ENCODE results near the gene RHBDL1.
"Not testable (repeated sequence)": the region's sequence is repeated elsewhere in the genome, so short reads cannot be mapped to it uniquely, and the experiment has no call there.

Gene RHBDL1

DNA sequence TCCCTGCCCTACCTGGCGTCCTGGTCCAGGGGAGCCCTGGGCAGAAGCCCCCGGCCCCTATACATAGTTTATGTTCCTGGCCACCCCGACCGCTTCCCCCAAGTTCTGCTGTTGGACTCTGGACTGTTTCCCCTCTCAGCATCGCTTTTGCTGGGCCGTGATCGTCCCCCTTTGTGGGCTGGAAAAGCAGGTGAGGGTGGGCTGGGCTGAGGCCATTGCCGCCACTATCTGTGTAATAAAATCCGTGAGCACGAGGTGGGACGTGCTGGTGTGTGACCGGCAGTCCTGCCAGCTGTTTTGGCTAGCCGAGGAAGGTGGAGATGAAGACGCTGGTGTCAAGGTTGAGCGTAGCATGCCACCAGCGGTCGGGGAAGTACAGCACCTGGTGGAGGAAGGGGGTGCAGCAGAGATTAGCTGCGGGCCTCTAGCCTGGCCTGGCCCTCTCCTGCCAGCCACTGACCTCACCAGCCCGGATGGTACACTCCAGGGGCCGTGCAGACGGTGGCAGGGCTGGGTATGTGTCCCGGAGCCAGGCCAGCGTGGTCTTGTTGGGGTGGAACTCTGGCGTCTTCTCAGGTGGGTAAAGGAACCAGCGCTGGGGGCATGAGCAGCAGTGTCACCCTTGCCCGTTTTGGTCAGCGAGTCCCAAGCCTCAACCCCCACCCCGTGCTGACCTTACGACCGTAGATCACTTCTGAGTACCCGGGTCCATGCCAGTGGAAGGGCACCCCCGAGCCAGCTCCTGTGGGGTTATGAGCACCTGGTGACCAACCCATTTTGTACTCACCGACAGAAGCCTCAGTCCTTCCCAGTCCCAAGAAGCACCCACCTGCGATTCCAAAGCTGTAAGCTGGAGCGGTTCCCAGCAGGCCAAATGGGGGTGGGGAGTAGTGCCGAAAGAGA lies 7.3 kb downstream of the RHBDL1 start:
- Histone ChIP-seq H3K27ac (ENCODE audit: low read depth, low read length) (no peak overlapping the region), H2AFZ (ENCODE audit: low read length, unreplicated experiment) (no peak overlapping the region), H3K36me3 (ENCODE audit: insufficient read depth, low read length) (peaks cover 25% of the 10 kb centered on the region; the same call in 1 of the 2 replicates)

GRCh38 chr16:683396-684070 lies 8.1 kb downstream of the RHBDL1 start:
- Histone ChIP-seq H3K4me3 (ENCODE audit: low read depth, low read length) (peak overlapping the region; percentile 92), H3K4me1 (ENCODE audit: control insufficient read depth, insufficient read depth, low read length, unreplicated experiment) (peaks cover 24% of the 10 kb centered on the region), H3K36me3 (ENCODE audit: insufficient read depth, low read length) (peaks cover 25% of the 10 kb centered on the region; the same call in 1 of the 2 replicates), H3K27me3 (ENCODE audit: insufficient read depth, low read length) (no peaks in the 10 kb centered on the region), H3K27ac (ENCODE audit: low read depth, low read length) (peak overlapping the region; percentile 58), H3K79me2 (ENCODE audit: control insufficient read depth, insufficient read depth, low read length, unreplicated experiment) (peaks cover 43% of the 10 kb centered on the region), H2AFZ (ENCODE audit: low read length, unreplicated experiment) (no peak overlapping the region)

More for the DNA sequence above, 7.3 kb downstream of the RHBDL1 start:
- H3K79me2 ChIP-seq (ENCODE audit: control insufficient read depth, insufficient read depth, low read length, unreplicated experiment): peaks cover 43% of the 10 kb centered on the region
- no peaks in the 10 kb centered on the region for H3K27me3 ChIP-seq (ENCODE audit: insufficient read depth, low read length)
- peaks cover 24% of the 10 kb centered on the region for H3K4me1 ChIP-seq (ENCODE audit: control insufficient read depth, insufficient read depth, low read length, unreplicated experiment)
- peak overlapping the region; percentile 92 for H3K4me3 ChIP-seq (ENCODE audit: low read depth, low read length)

DNA sequence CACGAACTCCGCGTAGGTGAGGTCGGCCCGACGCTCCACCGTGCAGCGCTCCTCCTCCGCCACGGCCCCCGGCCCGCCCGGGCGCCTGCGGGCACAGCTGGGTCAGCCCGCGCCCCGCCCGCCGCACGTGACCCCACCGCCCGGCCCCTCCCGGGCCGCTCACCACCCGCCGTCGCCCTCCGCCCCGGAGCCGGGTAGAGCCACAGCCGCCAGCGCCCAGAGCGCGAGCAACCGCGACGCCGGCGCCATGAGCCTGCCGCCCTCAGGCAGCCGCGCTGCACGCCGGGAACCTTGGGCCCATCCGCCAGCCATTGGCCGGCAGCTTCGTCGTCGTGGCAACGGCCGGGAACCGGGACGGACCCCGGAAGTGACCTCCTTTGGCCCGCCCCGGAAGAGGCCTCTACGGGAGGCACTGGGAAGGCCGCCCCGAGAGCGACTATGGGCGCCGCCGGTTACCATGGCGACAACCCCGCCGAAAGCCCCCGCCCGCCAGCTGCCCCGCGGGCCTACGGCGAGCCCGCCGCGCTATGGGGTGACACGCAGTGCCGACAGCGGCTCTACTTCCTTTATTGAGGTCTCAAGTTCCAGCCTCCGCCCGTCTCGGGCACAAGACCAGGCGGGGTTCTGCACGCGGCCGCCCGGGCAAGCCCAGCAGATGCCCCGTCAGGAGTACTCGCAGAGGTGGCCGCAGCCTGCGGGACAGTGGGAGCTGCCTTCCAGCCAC lies 8.8 kb downstream of the RHBDL1 start, which contains the start of gene JMJD8:
Gene JMJD8 (minus strand): TSS at position 264 of the 724 bp plus-strand sequence. CDS start 15 bp downstream, at position 249.
- Histone ChIP-seq H3K36me3 (ENCODE audit: insufficient read depth, low read length) (peaks cover 25% of the 10 kb centered on the region; the same call in 1 of the 2 replicates), H3K27ac (ENCODE audit: low read depth, low read length) (peak within 1 kb of the TSS; percentile 58), H3K4me3 (ENCODE audit: low read depth, low read length) (peak within 1 kb of the TSS; percentile 92), H3K79me2 (ENCODE audit: control insufficient read depth, insufficient read depth, low read length, unreplicated experiment) (peaks cover 49% of the 10 kb centered on the region), H3K27me3 (ENCODE audit: insufficient read depth, low read length) (no peaks in the 10 kb centered on the region), H3K4me1 (ENCODE audit: control insufficient read depth, insufficient read depth, low read length, unreplicated experiment) (peaks cover 24% of the 10 kb centered on the region), H2AFZ (ENCODE audit: low read length, unreplicated experiment) (peak within 1 kb of the TSS; percentile 25)

DNA sequence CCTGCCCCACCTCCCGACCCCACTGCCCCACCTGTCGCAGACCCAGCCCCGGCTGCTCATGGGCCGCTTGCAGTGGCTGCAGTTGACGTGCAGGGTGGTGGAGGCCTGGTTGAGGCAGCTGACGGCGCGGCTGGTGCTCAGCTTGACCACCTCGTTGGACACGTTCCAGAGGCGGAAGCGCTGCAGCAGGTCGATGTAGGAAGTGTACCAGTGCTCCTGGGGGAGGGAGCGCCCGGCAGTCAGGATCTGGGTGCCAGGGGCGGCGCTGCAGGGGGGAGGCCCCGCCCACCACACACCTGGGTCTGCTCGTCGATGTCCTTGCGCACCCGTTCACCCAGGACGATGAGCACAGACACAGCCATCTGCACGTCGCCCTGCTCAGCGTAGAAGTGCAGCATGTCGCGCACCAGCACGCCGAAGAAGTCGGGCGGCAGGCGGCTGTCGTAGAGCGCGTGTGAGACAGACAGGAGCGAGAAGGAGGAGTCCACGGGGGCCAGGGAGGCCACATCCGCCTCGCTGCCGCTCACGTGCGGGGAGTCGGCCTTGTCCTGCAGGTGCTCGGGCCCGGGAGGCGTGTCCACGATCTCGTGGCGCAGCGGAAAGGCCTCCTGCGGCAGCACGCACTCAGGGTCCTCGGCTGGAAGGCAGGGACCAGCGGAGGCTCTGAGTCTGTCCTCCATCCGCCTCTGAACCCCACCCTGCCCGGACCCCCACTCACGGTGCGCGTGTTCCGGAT lies 9.7 kb downstream of the RHBDL1 start:
- peaks cover 53% of the 10 kb centered on the region for H3K79me2 ChIP-seq (ENCODE audit: control insufficient read depth, insufficient read depth, low read length, unreplicated experiment)
- H3K4me3 ChIP-seq (ENCODE audit: low read depth, low read length): no peak overlapping the region
- no peak overlapping the region for H2AFZ ChIP-seq (ENCODE audit: low read length, unreplicated experiment)
- H3K27ac ChIP-seq (ENCODE audit: low read depth, low read length): no peak overlapping the region
- no peaks in the 10 kb centered on the region for H3K27me3 ChIP-seq (ENCODE audit: insufficient read depth, low read length)
- peaks cover 25% of the 10 kb centered on the region; the same call in 1 of the 2 replicates for H3K36me3 ChIP-seq (ENCODE audit: insufficient read depth, low read length)
- H3K4me1 ChIP-seq (ENCODE audit: control insufficient read depth, insufficient read depth, low read length, unreplicated experiment): peaks cover 29% of the 10 kb centered on the region

- H3K4me3 ChIP-seq (ENCODE audit: low read depth, low read length): no peak overlapping the region
- H3K27me3 ChIP-seq (ENCODE audit: insufficient read depth, low read length): no peaks in the 10 kb centered on the region
- H3K79me2 ChIP-seq (ENCODE audit: control insufficient read depth, insufficient read depth, low read length, unreplicated experiment): peaks cover 47% of the 10 kb centered on the region
- H3K36me3 ChIP-seq (ENCODE audit: insufficient read depth, low read length): peaks cover 25% of the 10 kb centered on the region; the same call in 1 of the 2 replicates
- H3K4me1 ChIP-seq (ENCODE audit: control insufficient read depth, insufficient read depth, low read length, unreplicated experiment): peaks cover 29% of the 10 kb centered on the region
- no peak overlapping the region for H3K27ac ChIP-seq (ENCODE audit: low read depth, low read length)
- H2AFZ ChIP-seq (ENCODE audit: low read length, unreplicated experiment): no peak overlapping the region
These were observed 10.5 kb downstream of the RHBDL1 start for GRCh38 chr16:685967-686366.

DNA sequence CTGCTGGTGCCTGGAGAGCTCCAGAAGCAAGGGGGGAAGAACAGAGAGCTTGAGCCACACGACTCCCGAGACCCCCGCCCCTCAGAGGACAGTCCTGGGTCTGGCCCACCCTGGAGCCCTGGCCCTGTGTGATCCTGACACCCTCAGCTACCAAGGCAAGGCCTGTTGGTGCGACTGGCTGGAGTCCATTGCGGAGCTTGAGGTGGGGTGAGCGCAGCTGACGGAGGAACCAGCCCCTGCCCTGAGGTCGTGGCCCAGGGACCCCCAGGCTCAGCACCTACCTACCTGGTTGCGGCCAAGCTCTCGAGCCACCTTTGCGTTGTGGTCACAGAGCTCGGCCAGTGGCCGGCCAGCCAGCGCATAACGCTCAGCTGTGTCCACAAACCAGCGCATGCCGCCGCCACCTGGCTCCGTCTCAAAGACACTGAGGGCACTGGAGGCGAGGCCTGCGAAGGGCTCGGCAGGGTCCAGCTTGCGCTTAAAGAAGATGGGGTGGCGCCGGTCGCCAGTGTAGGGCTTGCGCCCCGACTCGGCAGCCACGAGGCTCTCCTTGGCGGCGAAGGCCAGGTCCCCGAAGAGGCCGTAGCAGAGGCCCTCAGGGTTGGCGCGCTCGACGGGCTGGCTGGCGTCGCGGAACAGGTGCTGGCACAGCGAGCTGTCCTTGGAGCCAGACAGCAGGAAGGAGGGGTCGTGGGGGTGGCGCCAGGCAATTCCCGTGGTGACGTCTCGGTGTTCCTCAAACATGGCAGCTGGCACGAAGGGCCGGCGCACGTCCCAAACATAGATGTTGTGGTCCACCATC lies 11.2 kb downstream of the RHBDL1 start:
- H3K27ac ChIP-seq (ENCODE audit: low read depth, low read length): no peak overlapping the region
- peaks cover 23% of the 10 kb centered on the region for H3K4me1 ChIP-seq (ENCODE audit: control insufficient read depth, insufficient read depth, low read length, unreplicated experiment)
- no peaks in the 10 kb centered on the region for H3K27me3 ChIP-seq (ENCODE audit: insufficient read depth, low read length)
- no peak overlapping the region for H2AFZ ChIP-seq (ENCODE audit: low read length, unreplicated experiment)
- no peak overlapping the region for H3K4me3 ChIP-seq (ENCODE audit: low read depth, low read length)
- peaks cover 24% of the 10 kb centered on the region; the same call in 1 of the 2 replicates for H3K36me3 ChIP-seq (ENCODE audit: insufficient read depth, low read length)
- peaks cover 40% of the 10 kb centered on the region for H3K79me2 ChIP-seq (ENCODE audit: control insufficient read depth, insufficient read depth, low read length, unreplicated experiment)

DNA sequence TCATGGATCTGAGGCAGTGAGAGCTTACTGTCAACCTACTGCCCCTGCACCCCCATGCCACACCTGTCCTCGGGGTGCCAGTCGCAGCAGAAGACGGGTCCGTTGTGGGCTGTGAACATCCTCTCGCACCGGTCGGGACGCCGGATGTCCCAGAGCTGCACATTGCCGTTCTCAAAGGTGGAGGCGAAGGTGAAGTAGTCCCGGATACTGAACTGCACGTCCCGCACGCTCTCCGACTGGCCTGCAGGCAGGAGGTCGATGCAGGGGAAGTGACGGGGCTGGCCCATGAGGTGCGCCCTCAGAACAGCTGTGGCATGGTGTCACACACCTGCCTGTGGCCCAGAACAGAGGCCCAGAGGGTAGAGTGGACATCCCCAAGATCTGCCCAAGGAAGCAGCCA lies 12.0 kb downstream of the RHBDL1 start:
- H3K79me2 ChIP-seq (ENCODE audit: control insufficient read depth, insufficient read depth, low read length, unreplicated experiment): peaks cover 32% of the 10 kb centered on the region
- H3K4me3 ChIP-seq (ENCODE audit: low read depth, low read length): no peak overlapping the region
- peaks cover 17% of the 10 kb centered on the region; the same call in 1 of the 2 replicates for H3K36me3 ChIP-seq (ENCODE audit: insufficient read depth, low read length)
- H3K27me3 ChIP-seq (ENCODE audit: insufficient read depth, low read length): peaks cover 7% of the 10 kb centered on the region
- peaks cover 15% of the 10 kb centered on the region for H3K4me1 ChIP-seq (ENCODE audit: control insufficient read depth, insufficient read depth, low read length, unreplicated experiment)
- no peak overlapping the region for H2AFZ ChIP-seq (ENCODE audit: low read length, unreplicated experiment)
- H3K27ac ChIP-seq (ENCODE audit: low read depth, low read length): no peak overlapping the region

DNA sequence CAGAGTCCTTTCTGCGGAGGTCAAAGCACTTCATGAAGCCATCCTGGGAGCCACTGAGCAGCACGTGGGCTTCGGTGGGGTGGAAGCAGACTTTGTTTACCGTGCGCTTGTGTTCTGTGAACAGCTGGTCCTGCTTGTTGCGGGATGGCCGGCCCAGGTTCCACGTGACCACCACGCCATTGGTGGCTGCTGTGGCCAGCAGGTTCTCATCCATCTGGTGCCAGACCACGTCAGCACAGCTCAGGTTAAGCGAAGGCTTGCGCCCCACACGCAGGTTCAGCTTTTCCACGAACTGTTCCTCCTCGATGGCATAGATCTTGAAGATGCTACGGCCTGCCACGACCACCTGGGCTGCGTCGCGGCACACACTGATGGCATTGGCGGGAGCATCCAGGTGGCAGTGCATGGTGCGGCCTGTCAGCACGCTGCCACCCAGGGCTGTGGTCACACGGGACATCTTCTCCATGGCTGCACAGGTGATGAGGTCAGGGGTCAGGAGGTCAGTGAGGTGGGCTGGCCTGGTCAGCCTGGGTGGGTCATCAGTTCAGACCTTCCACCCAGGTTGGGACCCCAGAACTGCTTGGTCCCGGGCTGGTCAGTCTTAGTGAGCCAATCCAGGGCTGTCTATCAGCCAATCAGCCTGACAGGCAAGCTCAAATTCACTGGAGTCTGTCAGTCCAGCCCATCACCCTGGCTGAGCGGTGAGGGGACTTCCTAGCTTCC lies 13.9 kb downstream of the RHBDL1 start:
- H2AFZ ChIP-seq (ENCODE audit: low read length, unreplicated experiment): peak overlapping the region; percentile 92
- H3K27ac ChIP-seq (ENCODE audit: low read depth, low read length): peak overlapping the region; percentile 41; the same call in 1 of the 2 replicates
- H3K4me1 ChIP-seq (ENCODE audit: control insufficient read depth, insufficient read depth, low read length, unreplicated experiment): peaks cover 5% of the 10 kb centered on the region
- peaks cover 25% of the 10 kb centered on the region for H3K27me3 ChIP-seq (ENCODE audit: insufficient read depth, low read length)
- H3K4me3 ChIP-seq (ENCODE audit: low read depth, low read length): peak overlapping the region; percentile 94
- H3K79me2 ChIP-seq (ENCODE audit: control insufficient read depth, insufficient read depth, low read length, unreplicated experiment): peaks cover 16% of the 10 kb centered on the region
- peaks cover 9% of the 10 kb centered on the region; the same call in 1 of the 2 replicates for H3K36me3 ChIP-seq (ENCODE audit: insufficient read depth, low read length)

- not testable (repeated sequence) for H3K27ac ChIP-seq (ENCODE audit: low read depth, low read length); H3K4me1 ChIP-seq (ENCODE audit: control insufficient read depth, insufficient read depth, low read length, unreplicated experiment); H3K36me3 ChIP-seq (ENCODE audit: insufficient read depth, low read length); H2AFZ ChIP-seq (ENCODE audit: low read length, unreplicated experiment); H3K4me3 ChIP-seq (ENCODE audit: low read depth, low read length)
- H3K79me2 ChIP-seq (ENCODE audit: control insufficient read depth, insufficient read depth, low read length, unreplicated experiment): peaks cover 12% of the 10 kb centered on the region
- H3K27me3 ChIP-seq (ENCODE audit: insufficient read depth, low read length): peaks cover 42% of the 10 kb centered on the region
These were observed 15.8 kb downstream of the RHBDL1 start for GRCh38 chr16:691242-691641.
